Astrocyte of the spinal cord (primary cell): Measurements from ENCODE around the gene HSF2BP.
A peak's percentile ranks its signal among the peaks of the same experiment; 100 is the strongest.

ENCODE experiments used
- DNase-seq: peaks from one replicate; pipeline ENCODE4 v3.0.0; 2011; ENCODE audit warnings: low read depth, low spot score
- H3K4me3 ChIP-seq: 2 replicates; pipeline ENCODE4 v1.5.1; 2011; ENCODE audit warnings: low read depth, mild to moderate bottlenecking, low read length, moderate library complexity
- in situ Hi-C: cut with HindIII; loops from 2 replicates; pipeline ENCODE4 v1.10.0; 2017; ENCODE audit warnings: low sequenced_read_pairs
- TF ChIP-seq, protein P1 (sequence below): IDR thresholded peaks from 2 replicates; pipeline ENCODE4 v1.5.1; 2012; ENCODE audit warnings: low read depth, mild to moderate bottlenecking, low read length, inconsistent platforms

Gene HSF2BP

DNA sequence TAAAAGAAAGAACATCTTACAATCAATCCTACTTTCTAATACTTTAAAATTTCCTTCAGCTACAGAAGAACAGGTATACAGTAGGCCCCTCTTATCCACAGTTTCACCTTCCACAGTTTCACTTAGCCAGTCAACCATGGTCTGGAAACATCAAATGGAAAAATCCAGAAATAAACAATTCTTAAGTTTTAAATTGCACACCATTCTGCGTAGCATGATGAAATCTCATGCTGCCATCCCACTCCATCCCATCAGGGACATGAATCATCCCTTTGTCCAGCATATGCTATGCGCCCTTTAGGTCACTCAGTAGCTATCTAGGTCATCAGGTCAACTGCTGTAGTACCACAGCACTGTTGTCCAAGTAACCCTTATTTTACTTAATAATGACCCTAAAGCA is 67.7 kb downstream of the HSF2BP start:
- TF ChIP-seq, protein P1, sequence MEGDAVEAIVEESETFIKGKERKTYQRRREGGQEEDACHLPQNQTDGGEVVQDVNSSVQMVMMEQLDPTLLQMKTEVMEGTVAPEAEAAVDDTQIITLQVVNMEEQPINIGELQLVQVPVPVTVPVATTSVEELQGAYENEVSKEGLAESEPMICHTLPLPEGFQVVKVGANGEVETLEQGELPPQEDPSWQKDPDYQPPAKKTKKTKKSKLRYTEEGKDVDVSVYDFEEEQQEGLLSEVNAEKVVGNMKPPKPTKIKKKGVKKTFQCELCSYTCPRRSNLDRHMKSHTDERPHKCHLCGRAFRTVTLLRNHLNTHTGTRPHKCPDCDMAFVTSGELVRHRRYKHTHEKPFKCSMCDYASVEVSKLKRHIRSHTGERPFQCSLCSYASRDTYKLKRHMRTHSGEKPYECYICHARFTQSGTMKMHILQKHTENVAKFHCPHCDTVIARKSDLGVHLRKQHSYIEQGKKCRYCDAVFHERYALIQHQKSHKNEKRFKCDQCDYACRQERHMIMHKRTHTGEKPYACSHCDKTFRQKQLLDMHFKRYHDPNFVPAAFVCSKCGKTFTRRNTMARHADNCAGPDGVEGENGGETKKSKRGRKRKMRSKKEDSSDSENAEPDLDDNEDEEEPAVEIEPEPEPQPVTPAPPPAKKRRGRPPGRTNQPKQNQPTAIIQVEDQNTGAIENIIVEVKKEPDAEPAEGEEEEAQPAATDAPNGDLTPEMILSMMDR: no peak
- H3K4me3 ChIP-seq: no peak overlapping the region
- in situ Hi-C loops: no loop called here
- DNase-seq: no peak

DNA sequence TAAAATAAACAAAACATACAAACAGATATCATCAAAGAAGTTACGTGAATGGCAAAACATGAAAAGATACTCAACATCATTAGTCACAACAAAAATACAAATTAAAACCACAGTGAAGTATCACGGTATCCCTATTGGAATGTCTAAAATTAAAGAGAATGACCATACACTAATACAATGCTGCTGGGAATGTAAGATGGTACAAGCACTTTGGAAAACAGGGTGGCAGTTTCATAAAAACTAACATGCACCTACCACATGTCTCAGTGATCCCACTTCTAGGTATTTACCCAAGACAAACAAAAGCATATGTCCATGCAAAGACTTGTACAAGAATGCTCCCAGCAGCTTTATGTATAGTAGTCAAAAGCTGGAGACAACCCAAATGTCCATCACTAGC is 69.1 kb downstream of the HSF2BP start:
- in situ Hi-C loops: no loop called here
- H3K4me3 ChIP-seq: no peak overlapping the region
- TF ChIP-seq, protein P1: no peak
- DNase-seq: peak; percentile 38

DNA sequence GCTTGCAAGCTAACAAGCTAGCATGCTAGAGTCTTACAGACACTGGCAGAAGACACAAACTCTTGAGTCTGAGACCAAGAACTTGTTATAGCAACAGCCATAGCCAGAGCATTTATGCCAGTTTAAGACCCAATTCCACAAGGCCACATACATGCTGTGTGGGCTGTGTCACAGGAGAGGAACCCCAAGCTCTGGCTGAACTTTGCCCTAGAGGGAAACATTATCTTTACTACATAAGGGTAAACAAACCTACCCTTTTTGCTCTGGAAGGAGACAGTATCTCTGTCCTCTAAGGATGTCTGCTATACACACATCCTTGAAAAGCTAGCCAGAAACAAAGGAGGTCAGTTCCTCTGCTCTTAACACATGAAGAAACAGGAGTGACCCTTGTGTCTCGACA is 70.3 kb downstream of the HSF2BP start:
- no peak for DNase-seq
- in situ Hi-C loops: no loop called here
- H3K4me3 ChIP-seq: no peak overlapping the region
- TF ChIP-seq, protein P1: no peak

DNA sequence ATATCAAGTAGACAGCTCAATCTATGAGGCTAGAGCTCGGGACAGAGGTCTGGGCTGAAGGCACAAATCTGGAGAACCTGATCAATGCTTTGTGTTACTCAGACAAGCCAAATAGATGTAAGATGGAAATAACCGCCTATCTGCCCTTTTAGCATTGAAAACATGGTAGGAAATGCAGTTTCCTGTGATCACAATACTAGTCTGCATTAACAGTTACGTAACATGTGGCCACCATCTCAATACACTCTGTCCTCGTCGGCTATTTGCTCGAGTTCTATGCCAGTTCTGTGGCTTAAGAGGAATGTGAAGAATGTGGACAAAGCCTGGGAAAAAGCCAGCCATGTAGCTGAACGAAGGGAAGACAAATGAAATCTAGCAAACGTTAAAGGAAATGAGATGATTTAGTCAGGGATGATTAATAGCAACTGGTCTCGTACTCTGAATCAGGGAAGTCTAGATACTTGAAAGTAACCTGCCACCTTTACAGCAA is 73.3 kb downstream of the HSF2BP start:
- DNase-seq: peak; percentile 99
- TF ChIP-seq, protein P1: no peak
- in situ Hi-C loops: no loop called here
- H3K4me3 ChIP-seq: no peak overlapping the region

DNA sequence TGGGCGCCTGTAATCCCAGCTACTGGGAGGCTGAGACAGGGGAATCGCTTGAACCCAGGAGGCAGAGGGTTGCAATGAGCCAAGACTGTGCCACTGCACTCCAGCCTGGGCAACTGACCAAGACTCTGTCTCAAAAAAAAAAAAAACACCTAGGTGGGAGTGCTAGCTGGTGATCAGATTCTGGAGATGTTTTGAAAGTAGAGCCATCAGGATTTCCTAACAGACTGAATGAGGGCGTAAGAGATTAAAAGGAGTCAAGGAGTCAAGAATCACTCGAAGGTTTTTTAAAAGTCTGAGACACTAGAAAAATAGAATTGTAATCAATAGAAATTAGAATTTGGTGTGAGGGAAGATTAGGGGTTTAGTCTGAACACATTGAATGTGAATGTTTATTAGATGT is 73.8 kb downstream of the HSF2BP start:
- in situ Hi-C loops: no loop called here
- no peak overlapping the region for H3K4me3 ChIP-seq
- no peak for DNase-seq
- TF ChIP-seq, protein P1: no peak

DNA sequence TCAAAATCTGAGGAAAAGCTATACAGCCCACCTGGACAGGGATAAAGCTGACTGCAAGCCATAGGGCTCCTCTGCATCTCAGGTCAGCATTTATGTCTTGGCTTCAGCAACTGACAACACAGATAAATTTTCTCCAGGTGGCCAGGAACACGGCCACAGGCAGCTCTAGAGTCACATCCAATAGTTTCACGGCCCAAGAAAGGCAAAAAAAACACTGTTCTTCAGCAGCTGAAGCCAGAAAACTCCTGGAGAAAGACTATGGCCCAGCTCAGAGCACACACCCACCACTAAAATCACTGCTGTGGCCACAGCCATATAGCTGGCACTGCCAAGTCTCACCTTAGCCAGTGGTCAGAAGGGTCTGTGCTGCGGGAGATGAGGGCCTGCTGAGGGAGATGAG is 77.8 kb downstream of the HSF2BP start:
- TF ChIP-seq, protein P1: no peak
- DNase-seq: no peak
- in situ Hi-C loops: no loop called here
- H3K4me3 ChIP-seq: no peak overlapping the region
